ENCODE results near the gene TRPM2.

DNA sequence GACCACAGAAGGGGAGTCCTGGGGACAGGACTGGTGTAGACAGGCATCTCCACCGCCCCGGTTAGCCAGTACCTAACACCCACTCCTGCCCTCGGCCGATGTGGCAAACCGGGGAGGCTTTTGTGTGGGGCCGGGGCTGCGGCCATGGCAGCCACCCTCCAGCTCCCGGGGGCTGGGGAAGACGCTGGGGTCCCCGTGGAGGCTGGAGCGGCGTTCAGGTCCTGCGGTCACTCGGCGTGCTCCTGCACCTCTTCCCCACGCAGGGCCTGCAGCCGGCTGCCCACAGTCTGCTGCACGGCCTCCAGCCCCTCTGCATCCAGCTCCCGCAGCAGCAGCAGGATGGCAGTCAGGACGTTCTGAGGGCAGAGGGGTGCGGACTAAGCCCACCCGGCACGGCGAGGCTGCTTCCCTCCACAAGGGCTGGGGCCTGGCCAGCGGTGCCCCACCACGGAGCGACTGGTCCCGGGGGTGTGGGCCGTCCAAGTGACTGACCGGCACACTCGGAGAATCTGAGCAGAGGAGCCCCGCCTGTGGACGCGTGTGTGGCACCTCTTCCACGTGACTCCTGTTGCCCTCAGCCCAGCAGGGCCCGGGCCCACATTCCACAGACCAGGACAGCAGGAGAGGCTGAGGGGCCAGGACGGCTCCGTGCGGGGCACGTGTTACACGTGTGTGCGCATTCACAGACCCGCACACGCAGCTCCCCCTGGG, 23.3 kb upstream of the TRPM2 start:
- TF ChIP-seq, protein P1, sequence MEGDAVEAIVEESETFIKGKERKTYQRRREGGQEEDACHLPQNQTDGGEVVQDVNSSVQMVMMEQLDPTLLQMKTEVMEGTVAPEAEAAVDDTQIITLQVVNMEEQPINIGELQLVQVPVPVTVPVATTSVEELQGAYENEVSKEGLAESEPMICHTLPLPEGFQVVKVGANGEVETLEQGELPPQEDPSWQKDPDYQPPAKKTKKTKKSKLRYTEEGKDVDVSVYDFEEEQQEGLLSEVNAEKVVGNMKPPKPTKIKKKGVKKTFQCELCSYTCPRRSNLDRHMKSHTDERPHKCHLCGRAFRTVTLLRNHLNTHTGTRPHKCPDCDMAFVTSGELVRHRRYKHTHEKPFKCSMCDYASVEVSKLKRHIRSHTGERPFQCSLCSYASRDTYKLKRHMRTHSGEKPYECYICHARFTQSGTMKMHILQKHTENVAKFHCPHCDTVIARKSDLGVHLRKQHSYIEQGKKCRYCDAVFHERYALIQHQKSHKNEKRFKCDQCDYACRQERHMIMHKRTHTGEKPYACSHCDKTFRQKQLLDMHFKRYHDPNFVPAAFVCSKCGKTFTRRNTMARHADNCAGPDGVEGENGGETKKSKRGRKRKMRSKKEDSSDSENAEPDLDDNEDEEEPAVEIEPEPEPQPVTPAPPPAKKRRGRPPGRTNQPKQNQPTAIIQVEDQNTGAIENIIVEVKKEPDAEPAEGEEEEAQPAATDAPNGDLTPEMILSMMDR (IDR thresholded peaks at IDR 0.05; ENCODE audit: borderline replicate concordance, extremely low read depth, low read length, poor library complexity, severe bottlenecking), result no peak
- no peak for TF ChIP-seq EZH2 (IDR thresholded peaks at IDR 0.05; ENCODE audit: borderline replicate concordance, low read depth, low read length, severe bottlenecking)

Measured in DND-41 (cell line).